Activated CD4-positive, alpha-beta T cell treated with anti-CD3 and anti-CD28 coated beads, Interleukin-2, amount 50 U/mL, for 1 hour (primary cell): ENCODE results near the gene ZNF506.
A peak's percentile ranks its signal among the peaks of the same experiment; 100 is the strongest.
"Not testable (repeated sequence)": the region's sequence is repeated elsewhere in the genome, so short reads cannot be mapped to it uniquely, and the experiment has no call there.

ENCODE experiments used
- DNase-seq: peaks from one replicate; pipeline ENCODE4 v3.0.0-alpha.2; 2020

The ZNF506 gene

GRCh38 chr19:19777692-19778091 is 43.9 kb downstream of the ZNF506 start:
- DNase-seq: no peak

GRCh38 chr19:19776206-19777008 is 45.1 kb downstream of the ZNF506 start:
- DNase-seq: peak; percentile 87

- DNase-seq: no peak
These were observed 45.7 kb downstream of the ZNF506 start for GRCh38 chr19:19775891-19776205.

DNA sequence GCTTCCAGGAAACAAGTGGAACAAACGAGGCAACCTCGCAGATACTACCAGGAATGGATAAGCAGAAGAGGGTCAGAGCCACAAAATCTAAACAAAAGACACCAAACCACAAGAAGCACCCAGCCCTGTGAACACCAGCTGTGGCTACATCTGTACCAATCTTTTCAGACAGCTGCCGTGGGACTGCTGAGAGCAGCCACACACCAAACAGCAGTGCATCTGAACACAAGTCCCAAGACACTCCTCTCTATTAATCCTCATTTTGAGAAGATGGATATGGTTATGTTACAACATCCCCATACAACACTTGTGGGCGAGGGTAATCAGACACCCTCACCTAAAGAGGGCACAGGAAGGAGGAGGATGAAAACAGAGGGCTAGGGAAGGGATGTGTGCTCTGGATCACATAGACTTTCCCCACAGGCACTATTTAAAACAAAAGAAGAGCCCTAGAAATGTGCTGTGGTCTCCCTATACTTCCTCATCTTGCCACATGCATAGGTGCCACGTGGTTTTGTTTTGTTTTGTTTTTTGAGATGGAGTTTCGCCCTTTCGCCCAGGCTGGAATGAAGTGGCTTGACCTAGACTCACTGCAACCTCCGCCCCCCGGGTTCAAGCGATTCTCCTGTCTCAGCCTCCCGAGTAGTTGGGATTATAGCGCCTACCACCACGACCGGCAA is 47.1 kb downstream of the ZNF506 start:
- no peak for DNase-seq

- DNase-seq: not testable (repeated sequence)
These were observed 49.6 kb downstream of the ZNF506 start for GRCh38 chr19:19771963-19772362.

DNA sequence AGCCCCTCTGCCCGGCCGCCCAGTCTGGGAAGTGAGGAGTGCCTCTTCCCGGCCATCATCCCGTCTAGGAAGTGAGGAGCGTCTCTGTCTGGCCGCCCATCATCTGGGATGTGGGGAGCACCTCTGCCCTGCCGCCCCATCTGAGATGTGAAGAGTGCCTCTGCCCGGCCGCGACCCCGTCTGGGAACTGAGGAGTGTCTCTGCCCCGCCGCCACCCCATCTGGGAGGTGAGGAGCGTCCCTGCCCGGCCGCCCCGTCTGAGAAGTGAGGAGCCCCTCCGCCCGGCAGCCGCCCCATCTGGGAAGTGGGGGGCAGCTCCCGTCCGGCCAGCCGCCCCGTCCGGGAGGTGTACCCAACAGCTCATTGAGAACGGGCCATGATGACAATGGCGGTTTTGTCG is 51.6 kb downstream of the ZNF506 start:
- DNase-seq: not testable (repeated sequence)

- no peak for DNase-seq
These were observed 63.4 kb downstream of the ZNF506 start for GRCh38 chr19:19758164-19758563.

DNA sequence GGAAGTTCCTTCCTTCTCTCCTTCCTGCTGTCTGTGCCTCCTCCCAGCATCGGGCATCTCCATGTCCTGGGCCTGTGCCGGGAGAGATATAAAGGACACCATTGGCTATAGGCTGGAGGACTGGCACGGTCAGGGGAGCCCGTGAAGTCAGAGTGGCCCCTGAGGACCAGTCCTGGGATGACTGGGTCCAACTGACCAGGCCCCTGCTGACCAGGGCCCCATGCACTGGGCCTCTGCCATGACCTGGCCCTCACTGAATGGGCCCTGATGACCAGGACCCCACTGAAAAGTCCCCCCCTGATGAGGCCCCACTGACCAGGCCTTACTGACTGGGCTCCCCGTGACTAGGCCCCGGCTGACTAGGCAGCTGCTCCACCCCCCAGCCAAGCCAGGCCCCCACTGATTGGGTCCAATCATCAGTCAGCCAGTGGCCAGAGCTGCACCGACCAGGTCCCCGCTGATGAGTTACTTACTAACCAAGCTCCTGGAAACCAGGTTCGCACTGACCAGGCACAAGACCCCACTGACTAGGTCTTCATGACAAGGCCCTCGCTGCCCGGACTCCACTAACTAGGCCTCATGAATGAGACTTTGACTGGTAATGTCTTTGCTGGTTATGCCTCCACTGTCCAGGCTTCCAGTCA is 68.7 kb downstream of the ZNF506 start:
- no peak for DNase-seq

- DNase-seq: no peak
These were observed 69.7 kb downstream of the ZNF506 start for GRCh38 chr19:19751846-19752245.

DNA sequence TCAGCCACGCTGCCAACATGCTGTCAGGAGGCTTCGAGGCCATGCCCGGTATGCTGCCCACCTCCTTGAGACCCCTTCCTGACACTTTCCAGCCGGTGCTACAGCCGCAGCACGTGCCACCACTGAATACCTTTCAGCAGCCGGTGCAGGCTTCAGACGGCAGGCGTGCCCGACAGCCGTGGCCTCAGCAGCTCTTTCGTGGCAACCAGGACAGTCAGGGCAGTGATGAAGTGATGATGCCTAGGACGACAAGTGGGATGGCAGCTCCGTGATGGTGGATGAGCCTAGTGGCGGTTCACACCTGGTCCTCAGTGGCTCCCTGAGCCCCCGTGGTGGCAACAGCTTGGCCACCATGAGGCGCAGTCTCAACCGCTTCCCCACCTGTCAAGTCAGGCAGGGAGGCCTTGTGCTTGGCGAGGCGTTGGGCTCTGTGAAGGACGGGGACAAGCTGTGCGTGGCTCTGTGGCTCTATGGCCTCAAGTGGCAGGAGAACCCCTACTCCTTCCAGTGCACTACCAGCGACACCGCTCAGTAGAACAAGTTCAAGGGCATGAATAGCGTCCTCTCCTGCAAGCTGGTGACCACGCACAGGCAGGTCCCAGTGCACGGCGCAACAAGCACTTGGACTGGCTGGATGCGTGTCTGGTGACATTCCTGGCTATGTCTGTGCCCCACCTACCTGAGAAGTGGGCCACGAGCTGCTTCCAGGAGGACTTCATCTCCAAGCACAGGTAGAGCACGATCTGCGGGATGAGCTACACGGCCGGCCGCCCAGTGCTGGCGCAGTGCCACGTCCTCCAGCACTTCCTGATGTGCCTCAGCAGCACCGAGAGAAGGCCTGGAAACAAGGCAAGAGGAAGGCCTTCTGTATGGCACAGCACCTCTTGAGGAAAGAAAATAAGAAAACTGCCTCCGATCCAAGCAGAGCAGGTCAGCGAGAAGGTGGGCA is 70.4 kb downstream of the ZNF506 start:
- no peak for DNase-seq

DNA sequence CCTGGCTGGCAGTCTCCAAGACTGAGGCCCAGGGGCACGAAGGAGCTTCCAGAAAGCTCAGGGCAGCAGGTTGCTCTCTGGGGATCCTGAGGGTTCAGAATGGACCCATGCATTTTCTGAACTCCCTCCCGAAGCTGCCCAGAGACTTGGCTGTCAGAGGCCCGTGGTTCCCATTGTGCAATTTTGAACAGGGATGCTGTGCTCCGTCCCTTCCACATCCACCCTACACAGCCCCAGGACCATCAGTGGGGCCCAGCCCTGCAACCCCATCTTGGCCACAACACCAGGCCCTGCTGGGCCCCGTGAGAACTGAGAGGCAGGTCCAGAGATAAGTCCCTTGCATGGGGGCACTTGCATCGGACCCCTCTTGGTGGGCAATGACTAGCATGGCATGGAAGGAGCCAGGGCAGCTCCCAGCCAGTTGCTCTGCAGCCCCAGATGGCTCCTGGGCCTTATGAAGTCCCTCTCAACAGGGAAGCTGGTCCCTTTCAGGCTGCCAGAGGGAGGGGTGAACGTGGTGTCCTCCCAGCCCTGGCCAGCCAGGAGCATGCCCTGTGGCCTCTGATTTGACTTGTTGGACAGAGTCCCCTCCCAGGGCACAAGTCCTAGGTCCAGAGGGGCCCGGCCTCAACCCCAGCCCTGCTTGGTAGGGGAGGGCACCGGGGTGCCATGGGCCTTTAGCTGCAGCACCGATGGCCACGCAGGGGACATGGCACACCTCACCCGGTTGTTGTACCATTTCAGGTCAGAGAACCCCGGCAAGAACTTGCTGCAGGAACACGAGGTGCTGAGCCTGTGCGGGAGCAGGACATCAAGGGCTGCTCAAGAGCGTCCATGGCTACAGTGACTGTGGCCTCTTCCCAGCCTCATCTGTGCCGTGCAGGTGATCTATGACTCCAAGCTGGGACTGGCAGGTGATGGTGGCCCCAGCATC is 71.4 kb downstream of the ZNF506 start:
- no peak for DNase-seq

DNA sequence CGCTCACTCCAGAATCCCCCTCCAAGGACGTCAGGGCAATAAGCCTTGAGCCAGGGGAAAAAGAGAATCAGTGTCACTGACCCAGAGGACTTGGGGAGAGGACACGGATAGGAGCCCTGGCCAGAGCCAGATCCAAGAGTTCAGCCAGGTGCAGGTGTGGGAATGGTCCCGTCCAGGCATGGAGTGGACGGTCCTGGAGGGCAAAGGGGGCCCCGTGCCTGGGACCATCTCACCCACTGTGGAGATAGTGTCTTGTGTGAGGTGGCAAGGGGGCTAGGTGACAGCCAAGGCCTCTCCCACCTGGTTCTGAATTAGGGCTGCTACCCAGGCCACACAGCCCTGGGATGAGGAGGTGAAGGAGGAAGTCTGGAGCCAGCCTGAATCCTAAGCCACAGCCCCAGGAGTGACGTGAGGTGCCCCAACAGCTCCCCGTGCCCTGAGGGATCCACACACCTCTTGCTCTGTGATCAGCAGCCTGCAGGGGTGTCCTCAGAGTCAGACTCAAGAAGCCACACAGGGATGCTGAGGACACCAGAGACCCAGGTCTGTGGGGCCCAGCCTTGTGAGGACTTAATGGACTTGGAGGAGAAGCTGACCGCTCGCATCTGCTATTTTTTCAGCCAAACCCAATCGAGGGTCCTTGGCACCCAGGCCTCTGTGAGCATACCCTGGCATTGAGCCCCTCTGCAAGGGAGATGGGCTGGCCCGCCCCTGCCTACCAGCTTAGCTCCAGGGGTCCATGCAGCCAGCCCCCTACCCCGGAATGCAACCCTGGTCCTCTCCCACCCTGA is 72.2 kb downstream of the ZNF506 start:
- DNase-seq: no peak

- DNase-seq: no peak
These were observed 73.2 kb downstream of the ZNF506 start for GRCh38 chr19:19748249-19748938.

- DNase-seq: no peak
These were observed 74.0 kb downstream of the ZNF506 start for GRCh38 chr19:19747357-19748220.

DNA sequence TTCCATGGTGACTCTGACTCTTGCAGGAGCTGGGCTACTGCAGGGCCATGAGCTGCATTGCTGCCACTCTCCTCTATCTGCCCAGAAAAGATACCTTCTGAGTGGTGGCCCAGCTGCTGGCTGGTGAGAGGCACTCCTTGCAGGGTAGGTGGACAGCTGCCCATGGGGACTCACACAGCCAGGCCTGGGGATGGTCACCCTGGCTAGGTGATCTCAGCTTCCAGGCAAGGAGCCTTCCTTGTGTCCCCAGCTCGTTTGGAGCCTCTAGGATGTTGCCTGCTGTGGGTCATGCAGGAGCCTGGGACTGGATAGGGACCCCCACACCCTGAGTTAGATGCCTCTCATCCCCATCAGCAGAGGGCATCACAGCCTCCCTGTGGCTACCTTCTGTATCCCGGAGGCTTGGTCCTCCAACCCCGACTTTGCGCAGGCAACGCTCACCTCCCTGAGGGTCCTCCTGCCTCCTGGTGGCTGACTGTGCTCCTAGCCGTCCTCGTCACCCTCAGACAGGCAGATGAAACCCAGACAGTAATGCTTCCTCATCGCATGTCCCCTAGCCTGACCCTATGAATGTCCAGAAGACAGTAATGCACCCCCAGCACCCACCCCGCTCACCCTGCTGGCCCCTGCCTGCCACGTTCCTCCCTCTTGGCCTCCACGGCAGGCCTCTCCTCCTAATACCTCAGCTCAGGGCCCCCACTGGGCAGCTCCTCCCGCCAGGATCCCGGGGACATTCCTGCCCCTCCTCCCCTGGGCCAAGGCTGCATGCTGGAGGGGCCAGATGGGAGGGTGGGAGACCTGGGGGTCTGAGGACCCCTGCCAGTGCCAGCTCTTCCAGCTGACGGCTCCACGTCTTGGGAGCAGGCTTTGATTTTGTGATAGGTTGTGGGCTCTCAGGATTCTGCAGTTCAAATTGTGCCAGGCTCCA is 75.0 kb downstream of the ZNF506 start:
- no peak for DNase-seq

- no peak for DNase-seq
These were observed 75.9 kb downstream of the ZNF506 start for GRCh38 chr19:19745496-19746285.

DNA sequence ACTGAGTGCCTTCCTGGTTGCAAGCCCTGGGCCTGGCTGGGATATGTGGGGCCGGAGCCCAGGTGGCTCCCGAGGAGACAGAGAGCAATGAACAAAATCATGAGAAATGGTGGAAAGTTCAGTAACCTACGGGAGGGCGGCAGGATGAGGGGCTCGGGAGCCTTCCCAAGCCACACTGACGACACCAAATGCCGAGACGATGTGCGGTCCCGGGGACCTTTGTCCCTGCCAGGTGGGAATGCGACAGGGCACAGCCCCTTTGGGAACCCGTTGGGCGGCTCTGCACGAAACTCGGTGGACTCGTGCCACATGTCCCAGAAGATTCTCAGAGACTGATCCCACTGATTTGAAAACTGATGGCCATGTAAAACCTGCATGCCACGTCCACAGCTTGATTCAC is 76.9 kb downstream of the ZNF506 start:
- DNase-seq: no peak
